SK-N-SH (cell line): ENCODE measurements around the gene DIAPH1.

Experiments
- EZH2phosphoT487 ChIP-seq: fragments of 200-600 bp; sonication (generic); IDR thresholded peaks from 2 replicates; pipeline ENCODE4 v1.6.1; 2017; ENCODE audit warnings: low read depth, mixed run types, mild to moderate bottlenecking, antibody characterized with exemption, moderate library complexity, borderline replicate concordance
- FOXM1 ChIP-seq: IDR thresholded peaks from 2 replicates; pipeline ENCODE4 v1.4.0; 2012; ENCODE audit warnings: low read depth, mild to moderate bottlenecking
- RAD21 ChIP-seq: IDR thresholded peaks from 2 replicates; pipeline ENCODE4 v1.6.1; 2012; ENCODE audit warnings: mild to moderate bottlenecking, low read length
- RFX5 ChIP-seq: IDR thresholded peaks from 2 replicates; pipeline ENCODE4 v1.6.1; 2012; ENCODE audit warnings: mild to moderate bottlenecking, improper control_type of control experiment, low read length
- TEAD4 ChIP-seq: IDR thresholded peaks from 2 replicates; pipeline ENCODE4 v1.4.0; 2012; ENCODE audit warnings: mild to moderate bottlenecking, borderline replicate concordance; ENCODE audit not compliant: insufficient read depth
- TF ChIP-seq, protein P1 (sequence below): fragments of 200-600 bp; sonication (generic); IDR thresholded peaks from 2 replicates; pipeline ENCODE4 v1.6.1; 2017; ENCODE audit warnings: antibody characterized with exemption, mild to moderate bottlenecking, moderate library complexity

- TF ChIP-seq RAD21 (no peak), RFX5 (no peak), FOXM1 (no peak), EZH2phosphoT487 (no peak), TEAD4 (no peak)
- TF ChIP-seq, protein P1, sequence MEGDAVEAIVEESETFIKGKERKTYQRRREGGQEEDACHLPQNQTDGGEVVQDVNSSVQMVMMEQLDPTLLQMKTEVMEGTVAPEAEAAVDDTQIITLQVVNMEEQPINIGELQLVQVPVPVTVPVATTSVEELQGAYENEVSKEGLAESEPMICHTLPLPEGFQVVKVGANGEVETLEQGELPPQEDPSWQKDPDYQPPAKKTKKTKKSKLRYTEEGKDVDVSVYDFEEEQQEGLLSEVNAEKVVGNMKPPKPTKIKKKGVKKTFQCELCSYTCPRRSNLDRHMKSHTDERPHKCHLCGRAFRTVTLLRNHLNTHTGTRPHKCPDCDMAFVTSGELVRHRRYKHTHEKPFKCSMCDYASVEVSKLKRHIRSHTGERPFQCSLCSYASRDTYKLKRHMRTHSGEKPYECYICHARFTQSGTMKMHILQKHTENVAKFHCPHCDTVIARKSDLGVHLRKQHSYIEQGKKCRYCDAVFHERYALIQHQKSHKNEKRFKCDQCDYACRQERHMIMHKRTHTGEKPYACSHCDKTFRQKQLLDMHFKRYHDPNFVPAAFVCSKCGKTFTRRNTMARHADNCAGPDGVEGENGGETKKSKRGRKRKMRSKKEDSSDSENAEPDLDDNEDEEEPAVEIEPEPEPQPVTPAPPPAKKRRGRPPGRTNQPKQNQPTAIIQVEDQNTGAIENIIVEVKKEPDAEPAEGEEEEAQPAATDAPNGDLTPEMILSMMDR: no peak
Observed at GRCh38 chr5:141651728-141652105, 32.9 kb upstream of the DIAPH1 start.
